Measurements from ENCODE around the gene NUDT3.

Gene NUDT3

DNA sequence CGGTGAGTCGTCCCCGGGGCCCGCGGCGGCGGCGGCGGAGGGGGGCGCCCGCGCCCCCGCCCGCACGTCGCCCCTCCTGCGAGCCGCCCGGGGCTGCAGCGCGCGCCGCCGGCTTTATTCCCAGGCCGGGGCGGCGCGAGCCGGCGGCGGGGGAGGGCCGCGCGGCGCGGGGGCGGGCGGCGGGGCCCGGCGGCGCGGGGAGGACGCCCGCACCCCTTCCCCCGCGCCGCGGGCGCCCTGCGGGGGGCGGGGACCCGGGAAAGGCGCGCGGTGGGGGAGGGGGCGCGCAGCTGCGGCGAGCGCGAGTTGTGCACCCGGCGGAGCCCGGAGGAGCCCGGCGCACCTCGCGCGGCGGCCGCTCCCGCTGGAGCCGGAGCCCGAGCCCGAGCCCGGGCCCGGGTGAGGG lies 155.2 kb downstream of the NUDT3 start:
- peak in 1 of 2 experiments; percentile 70 for DNase-seq

DNA sequence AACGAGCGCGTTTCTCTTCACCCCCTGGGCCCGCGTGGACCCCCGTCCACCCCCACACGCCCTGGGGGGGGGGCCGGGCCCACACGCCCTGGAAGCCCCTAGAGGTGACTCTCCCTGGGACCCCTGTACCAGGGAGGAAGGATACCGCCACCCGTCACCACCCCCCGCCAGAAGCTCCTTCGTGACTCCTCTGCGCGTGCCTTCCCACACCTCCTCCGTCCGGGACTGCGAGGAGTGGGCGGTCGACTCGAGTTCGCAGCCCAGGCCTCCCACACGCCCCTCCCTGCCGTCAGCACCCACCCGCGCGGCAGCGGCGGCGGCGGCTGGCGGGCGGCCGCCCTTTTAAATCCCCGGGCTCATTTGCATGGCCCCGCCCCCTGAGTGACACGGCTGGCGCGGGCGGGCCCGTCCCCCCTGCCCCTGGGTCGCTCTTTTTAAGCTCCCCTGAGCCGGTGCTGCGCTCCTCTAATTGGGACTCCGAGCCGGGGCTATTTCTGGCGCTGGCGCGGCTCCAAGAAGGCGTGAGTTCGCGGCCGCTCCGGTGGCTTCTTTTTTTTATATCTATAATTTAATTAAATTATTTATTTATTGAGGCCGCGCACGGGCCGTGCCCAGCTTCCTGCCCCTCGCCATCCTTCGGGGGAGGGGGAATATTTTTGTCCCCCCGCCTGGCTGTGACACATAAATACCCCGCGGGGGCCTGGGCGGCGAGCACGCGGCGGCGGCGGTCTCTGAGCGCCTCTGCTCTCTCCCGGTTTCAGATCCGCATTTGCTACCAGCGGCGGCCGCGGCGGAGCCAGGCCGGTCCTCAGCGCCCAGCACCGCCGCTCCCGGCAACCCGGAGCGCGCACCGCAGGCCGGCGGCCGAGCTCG lies 155.8 kb downstream of the NUDT3 start, which contains the start of gene HMGA1:
TSS of gene HMGA1 (plus strand) at position 431 of the 873 bp plus-strand sequence. CDS start 3,908 bp downstream, outside the sequence.
- peak; percentile 79 to 93 for DNase-seq

DNA sequence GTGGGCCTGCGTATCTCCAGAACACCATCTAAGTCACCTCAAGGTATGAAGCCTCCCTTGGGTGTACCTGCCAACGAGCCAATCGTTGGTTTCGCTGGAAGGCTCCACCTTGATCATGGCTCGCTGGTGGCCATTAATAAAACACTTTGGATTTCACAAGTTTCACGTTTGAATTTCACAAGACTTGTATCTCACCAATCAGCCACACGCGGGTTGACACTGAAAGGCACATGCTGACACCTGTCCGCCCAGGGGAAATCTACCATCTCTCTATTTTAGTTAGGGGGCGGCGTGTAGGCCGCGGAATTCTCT lies 156.4 kb downstream of the NUDT3 start:
- no peak for DNase-seq

DNA sequence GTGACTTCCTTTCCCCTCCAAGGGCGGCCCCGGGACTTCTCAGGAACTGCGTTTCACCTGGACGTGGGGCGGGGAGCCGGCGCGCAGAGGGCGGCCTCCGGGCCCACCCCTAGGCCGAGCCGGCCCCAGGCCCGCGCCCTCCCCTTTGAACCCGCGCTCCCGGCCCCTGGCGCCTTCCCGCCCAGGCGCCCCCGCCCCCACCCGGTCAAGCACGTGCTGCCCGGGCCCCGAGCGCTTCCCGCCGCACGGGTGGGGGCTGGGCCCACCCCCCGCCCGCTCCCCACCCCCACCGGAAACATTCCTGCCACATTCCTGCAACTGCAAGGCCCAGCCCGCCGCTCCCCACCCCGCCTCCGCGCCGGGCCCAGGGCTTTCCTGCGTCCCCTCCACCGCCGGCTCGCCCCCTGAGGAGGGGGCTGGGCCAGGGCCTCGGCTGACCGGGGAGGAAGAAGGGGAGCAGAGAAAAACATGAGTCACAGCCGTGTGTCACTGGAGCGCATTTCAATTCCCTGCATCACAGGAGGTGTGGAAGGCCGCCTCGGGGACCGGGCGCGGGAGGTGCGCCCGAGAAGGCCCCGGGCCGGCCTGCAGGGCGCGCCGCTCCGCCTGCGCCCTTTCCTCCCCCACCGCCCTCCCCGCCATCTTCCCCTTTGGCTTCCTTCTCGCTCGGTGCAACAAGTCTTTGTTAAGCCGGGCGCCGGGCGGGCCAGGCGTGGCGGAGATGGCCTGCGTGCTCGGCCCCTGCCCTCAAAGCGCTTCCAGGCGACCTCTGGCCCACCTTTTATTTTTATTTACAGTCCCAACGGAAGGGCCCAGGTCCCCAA lies 156.9 kb downstream of the NUDT3 start:
- no peak for DNase-seq

DNA sequence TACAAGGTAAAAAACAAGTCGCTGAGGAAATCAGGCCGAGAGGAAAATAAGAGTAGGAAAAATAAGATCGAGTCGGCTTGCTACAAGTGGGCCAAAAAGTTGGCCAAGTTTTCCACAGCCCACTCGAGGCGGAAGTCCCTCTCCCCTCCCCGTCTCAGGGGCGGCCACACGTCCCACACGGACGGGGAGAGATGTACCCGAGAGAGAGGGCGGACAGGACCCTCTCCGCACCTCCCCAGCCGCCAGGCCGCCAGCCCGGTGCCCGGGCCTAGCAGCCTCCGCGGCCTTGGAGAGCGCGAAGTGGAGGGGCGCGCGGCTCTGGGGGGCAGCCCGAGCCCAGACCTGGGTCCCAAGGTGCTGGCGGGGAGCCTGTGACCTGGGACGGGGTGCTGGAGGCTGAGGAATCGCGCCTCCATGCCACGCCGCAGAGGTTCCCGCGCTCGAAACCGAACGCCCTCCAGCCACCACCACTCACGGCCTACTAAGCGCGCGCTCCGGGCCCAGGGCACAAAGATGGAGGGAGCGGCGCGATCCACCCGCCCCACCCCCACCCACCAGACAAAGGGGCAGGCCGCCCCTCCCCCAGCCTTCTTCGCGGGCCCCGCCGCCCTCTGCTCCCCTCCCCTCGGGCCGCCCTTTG lies 157.7 kb downstream of the NUDT3 start:
- DNase-seq: no peak

DNA sequence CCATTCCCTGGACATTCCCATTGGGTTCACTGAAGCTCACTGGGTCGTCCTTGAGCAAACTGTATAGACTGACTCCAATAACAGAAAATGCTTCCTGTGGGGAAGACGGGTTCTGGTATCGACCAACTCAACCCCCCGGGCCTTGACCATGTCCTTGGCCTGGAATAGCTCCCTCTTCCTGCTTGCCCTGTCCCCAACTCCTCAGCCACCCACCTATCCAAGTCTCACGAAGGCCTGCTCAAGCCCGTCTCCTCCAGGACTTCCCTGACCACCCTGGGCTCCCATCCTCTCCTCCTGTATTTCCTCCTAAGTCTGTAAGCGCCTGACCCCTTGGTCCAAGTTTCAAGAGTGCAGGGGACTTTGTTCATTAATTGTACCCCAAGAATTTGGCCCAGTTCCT lies 158.6 kb downstream of the NUDT3 start:
- no peak for DNase-seq

DNA sequence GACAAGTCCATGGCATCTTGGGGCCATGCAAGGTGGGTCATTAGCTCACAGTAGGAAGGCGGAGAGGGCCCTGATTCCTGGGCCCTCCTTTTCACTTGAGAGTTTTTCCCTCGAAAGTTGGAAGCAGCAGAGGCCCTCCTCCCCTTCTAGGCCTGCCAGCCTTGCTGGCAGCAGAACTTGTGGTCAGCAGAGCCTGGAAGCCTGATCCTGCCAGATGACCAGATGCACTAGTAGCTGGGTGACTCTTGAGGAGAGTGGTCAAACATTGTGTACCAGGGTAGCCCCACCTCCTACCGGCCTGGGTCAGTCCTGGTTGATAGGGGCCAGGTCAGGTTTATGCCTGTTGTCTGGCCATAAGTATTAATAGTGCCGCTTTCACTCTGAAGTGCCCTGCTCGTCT lies 159.6 kb downstream of the NUDT3 start:
- DNase-seq: no peak

DNA sequence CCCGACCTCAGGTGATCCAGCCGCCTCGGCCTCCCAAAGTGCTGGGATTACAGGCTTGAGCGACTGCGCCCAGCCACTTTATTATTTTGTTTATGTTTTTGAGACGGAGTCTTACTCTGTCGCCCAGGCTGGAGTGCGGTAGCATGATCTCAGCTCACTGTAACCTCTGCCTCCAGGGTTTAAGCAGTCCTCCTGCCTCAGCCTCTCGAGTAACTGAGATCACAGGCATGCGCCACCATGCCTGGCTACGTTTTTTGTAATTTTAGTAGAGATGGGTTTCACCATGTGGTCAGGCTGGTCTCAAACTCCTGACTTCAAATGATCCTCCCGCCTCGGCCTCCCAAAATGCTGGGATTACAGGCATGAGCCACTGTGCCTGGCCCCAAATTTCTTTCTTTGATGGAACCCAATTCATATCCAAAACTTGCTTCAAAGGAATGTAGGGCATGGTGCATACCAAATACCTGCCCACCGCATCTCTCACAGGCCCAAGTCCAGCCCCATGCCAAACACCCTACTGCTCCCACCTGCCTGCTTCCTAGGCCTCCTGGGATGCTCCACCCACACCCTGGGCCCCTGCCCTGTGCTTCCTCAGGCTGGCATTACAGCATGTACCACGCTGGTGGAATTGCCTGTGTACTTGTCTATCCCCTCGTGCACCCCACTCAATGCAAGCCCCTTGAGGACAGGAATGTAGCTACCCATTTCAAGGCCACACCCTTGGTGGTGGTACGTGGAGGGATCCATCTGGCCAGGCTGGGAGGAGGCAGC lies 160.7 kb downstream of the NUDT3 start:
- DNase-seq: no peak

DNA sequence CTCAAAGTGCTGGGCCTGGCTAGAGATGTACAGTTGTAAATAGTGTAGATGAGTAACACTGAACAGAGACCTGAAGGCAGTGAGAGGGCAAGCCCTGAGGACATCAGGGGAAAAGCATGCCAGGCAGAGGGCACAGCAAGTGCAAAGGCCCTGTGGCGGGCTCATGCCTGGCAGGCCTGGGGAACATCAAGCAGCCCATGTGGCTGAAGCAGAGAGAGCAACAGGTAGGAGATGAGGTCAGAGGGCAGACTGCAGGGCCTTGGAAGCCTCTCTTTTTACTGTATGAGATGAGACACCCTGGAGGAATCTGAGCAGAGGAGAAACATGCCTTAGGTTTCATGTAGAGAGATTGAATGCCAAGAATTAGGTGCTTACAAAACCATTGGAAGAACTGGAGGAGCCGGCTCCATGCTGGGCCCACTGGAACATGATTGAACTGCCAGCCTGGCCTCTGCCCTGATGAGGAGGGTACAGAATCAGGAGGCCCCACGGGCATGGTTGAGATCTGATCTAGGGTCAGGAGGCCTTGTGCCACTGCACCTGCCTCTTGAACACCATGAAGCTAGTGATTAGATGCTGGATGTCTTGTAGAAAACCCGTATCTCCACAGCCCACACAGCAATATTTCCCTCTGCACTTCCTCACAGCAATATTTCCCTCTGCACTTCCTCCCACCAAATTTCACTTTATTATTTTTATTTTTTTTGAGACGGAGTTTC lies 161.7 kb downstream of the NUDT3 start:
- DNase-seq: no peak

DNA sequence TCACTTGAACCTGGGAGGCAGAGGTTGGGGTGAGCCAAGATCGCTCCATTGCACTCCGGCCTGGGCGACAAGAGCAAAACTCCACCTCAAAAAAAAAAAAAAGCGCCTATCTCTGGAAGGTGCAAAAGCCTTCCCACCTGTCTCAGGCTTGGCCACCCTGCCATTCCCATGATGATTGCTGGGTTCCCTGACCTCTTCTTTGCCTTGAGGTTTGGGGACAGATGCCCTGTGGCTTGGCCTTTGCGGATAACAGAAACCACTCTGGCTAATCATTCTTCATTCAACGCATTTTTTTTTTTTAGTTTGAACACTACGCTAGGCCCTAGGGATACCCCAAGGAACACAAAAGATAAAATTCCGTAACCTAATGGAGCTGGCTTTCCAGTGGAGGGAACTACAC lies 162.6 kb downstream of the NUDT3 start:
- no peak for DNase-seq

Data from NCI-H526 (cell line).